HG03571 (cell line): ENCODE measurements around the gene ANKRD39.
"Not testable (repeated sequence)": the region's sequence is repeated elsewhere in the genome, so short reads cannot be mapped to it uniquely, and the experiment has no call there.

ENCODE experiments used
- ATAC-seq: cut with Tn5 transposase; IDR thresholded peaks from one replicate; pipeline ENCODE4 v1.9.1; 2021; ENCODE audit not compliant: unreplicated experiment

Gene ANKRD39, protein sequence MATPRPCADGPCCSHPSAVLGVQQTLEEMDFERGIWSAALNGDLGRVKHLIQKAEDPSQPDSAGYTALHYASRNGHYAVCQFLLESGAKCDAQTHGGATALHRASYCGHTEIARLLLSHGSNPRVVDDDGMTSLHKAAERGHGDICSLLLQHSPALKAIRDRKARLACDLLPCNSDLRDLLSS

DNA sequence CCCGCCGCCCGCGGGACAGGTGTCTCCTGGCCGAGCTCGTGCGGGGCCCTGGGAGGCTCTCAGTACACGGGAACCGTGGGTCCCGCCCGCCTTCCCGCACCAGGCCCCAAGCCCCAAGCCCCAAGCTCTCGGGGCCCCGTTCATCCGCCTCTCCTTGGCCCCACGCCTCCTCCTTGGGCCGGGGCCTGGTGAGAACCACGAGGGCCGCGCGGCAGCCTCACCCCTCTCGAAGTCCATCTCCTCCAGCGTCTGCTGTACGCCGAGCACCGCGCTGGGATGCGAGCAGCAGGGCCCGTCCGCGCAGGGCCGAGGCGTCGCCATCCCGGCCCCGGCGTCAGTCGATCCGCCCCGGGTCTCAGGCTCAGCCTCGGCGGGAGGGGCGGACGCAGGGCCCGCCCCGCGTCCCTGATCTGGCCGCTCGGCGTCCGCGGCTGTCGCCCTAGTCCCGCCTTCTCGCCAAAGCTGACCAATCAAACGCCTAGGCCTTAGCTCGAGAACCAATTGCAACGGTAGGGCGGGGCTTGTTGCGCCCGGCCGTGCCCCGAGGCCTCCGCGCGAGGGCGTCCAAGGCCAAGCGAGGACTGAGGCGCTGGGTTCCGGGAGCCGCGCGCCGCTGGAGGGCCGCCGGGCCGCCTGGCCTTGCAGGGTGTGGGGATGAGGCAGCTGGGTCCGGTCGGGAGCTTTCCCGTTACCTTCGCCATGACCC, at the start of gene ANKRD39:
TSS of gene ANKRD39 (minus strand) at position 350 of the 706 bp plus-strand sequence. CDS start at position 321, 29 bp downstream.
- peak; percentile 92 for ATAC-seq

DNA sequence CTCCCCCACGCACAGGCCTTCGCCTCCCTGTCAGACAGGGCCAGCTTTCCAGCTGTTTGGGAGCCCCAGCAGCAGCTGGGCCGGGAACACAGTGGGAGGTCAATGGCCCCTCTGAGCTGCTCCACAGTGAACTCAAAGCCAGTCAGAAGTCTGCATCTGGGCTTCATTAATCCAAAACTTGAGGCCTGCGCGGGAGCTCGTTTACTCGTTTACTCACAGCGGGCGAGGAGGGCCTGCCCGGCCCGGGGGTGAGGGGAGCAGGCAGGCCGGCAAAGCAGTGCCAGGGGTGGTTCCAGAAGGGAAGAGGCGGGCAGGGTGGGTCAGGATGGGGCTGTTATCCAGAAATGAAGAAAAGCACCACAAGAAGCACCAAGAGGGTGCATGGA, 48.9 kb upstream of the ANKRD39 start:
- no peak for ATAC-seq

DNA sequence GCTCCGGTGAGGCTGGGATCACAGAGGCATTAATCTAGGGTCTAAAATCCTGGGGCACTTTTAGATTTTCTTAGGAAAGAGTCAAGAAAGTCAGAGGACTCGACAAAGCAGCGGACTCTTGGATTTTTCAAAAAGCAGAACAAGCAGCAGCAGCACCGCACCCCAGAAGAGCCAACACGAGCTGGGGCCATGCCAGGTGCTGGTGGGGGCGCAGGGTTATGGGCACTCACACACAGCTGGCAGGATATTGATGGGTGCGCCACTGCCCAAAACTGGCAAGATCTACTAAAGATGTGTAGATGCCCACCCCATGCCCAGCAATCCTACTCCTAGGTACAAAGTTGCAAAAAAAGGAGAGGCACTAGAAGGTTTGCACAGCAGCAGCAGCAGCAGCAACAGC, 46.0 kb upstream of the ANKRD39 start:
- ATAC-seq = no peak

DNA sequence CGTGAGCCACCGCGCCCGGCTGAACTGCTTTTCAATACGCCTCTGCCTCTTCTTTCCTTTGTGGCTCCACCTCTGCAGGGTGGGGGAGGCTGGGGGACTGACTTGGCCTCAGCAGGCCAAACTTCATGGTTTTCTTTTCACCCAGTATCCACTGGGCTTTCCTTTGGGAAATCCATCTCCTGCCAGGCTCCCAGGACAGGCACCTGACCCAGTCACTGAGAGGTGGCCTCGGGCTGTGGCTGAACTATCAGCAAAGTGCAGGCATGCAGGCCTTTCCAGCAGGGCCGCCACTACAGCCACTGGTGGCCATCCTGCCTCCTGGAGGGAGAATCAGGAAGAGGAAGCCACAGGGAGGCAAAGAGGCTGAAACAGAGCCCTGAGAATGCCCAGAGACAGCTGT, 45.5 kb upstream of the ANKRD39 start:
- no peak for ATAC-seq

DNA sequence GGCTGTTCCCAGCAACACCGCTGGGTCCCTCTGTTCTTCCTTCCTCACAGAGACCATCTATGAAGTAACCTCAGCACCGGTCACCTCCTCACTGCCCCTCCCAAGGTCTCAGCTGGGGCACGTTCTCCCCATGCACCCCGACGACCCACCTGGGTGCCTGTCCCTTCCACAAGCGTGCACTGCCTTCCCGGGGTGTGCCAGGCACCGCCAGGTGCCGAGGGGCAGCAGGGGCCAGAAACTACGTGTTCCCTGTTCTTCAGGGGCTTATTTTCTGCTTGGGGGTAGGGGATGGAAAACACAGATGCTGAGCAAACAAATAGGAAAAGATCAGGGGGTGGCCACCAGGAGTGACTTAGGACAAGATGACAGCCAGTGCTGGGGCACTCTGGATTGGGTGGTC, 42.4 kb upstream of the ANKRD39 start:
- ATAC-seq = no peak

DNA sequence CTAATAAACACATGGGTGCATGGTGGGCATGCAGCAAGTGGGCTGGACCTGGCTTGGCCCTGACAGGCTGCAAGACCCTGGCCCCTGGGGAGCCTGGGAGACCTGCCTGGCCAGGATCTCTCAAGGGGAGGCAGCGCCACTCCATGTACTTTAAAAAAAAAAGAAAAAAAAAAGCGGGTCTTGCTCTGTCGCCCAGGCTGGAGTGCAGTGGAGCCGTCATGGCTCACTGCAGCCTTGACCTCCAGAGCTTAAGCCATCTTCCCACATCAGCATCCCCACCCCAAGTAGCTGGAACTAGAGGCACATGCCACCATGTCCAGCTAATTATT, 41.6 kb upstream of the ANKRD39 start:
- no peak for ATAC-seq

DNA sequence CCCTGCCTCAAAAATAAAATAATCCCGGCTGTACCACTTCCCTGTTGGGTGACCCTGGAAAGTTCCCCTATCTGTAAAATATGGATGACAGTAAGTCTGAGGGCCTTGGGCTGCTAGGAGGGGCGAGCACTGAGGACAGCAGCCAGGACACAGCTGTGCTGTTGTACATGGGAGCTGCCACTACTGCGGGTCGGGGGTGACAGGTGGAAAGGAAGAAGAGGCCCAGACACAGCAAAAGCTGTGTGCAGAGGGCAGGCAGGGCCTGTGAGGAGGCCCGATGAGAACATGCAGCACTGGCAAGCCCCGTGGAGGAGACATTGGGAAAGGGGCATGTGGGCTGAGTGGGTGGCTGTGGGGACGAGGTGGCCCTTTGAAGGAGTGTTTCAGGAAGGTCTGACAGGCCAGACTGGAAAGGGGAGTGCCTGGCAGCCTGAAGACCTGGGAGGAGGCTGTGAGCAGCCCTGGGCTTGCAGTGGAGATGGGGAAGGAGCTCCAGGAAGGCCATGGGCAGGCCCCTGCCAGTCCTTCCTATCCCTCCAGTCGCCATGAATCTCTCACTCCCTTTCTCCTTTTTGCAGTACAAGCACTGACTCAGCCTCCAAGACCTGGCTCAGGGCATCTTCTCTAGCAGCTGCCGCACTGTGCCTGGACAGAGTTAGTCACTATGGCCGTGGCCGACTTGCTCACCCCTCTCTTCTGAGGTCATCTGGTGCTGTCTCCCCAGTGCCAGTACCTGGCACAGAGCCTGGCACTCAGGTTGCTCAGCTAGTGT, 41.0 kb upstream of the ANKRD39 start:
- ATAC-seq = no peak

DNA sequence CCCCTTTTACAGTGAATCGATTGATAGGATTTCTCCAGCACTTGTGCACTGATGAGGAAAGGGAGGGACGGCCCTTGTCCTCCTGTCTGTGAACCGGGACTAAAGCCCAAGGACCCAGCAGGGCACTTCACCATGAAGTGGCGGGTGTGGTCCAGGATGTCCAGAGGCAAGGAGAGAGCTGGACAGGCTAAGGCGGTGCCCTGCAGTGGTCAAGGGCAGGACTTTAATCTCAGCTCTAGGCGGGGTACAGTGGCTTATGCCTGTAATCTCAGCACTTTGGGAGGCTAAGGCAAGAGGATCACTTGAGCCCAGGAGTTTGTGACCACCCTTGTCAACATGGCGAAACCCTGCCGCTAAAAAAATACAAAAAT, 40.3 kb upstream of the ANKRD39 start:
- no peak for ATAC-seq

DNA sequence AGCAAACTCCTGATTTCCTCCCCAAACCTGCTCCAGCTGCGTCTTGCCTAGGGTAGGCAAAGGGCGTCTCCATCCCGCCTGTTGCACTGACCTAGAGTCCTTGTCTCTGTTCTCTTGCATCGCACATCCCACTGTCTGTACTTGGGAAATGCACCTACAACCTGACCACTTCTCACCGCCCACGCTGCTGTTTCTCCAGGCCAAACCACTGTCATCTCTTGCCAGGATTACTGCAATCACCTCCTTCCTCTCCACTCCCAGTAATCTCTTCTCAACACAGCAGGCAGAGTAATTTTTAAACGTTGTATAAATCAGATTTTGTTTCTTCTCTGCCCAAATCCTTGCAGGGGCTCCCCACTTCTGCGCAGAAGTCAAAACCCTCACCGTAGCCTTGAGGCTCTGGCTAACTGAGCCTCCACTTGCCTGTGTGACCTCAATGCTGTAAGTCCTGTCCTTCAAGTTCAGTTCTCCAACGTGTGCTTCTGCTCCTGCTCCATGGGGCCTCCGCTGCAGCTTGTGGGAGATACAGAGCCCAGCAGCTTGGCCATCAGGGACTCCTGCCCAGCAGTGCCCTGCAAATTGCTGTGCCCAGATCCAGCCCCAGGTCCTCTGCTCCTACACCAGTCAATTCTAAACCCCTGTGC, 39.8 kb upstream of the ANKRD39 start:
- ATAC-seq = no peak

DNA sequence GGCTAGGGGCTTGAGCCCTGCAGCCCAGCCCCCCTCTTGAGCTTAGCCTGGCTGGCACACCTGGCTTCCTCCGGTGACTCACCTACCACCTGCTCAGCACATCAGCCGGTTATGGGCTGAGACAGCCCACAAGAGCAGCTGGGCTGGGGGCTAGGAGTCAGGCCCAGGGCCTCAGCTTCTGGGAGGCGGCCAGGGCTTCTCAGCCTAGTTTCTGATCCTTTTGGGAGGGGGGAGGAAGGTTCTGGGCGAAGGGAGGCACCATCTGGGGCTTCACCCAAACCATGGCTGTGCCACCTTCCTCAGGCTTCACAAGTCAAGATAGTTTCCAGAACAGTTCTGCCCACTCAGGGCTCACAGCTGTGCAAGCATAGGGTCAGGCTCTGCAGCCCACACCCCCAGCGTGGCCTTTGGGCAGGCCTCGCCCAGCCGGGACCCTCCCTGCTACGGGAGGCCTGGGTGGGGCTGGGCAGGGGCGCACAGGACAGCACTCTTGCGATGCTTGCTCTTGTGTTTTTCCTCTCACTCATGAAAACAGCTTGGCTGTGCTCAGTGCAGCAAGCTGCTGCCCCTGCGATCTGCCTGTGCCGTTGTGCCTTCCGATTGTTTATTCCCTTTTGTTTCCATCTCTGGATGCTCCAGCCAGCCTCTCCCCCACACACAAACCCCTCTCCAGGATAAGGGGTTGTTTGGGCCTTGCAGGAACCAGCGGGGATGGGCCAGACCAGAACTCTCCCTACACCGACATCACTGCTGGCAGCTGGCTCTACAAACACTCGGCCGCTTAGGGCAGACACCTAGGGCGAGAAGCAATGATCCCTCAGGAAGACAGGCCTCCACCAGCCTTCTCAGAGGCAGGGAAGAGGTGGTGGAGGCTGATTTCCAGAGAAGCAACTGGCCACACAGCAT, 38.2 kb upstream of the ANKRD39 start:
- ATAC-seq = no peak

DNA sequence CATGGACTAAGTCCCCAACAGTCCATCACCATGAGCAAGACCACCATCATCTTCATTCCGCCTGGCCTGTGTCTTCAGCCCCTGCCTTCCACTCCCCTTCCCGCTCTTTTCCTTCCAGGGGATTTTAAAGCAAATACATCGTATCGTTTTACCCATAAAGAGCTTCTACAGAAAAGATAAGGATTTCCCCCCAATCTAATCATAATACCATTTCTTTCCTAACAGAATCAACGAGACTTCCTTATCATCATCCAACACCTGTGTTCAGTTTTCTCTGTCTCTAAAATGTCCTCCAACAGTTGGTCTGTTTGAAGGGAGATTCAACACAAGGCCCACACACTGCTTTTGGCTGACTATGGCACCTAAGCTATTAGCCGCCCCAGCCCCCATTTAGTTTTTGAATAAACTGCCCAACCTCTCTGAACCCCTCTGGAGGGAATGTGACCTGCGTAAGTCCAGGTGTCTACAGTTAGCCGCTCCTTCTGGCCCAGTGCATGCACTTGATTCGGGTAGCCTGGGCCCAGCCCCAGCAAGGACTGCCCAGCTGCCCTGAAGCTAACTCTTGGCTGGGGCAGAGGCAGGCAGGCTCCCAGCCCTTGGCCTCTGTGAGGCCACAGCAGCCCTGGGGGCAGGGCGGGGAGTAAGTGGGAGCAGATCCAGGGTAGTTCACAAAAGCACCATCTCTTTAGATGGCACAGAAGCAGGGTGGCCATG, 37.4 kb upstream of the ANKRD39 start:
- ATAC-seq = no peak

DNA sequence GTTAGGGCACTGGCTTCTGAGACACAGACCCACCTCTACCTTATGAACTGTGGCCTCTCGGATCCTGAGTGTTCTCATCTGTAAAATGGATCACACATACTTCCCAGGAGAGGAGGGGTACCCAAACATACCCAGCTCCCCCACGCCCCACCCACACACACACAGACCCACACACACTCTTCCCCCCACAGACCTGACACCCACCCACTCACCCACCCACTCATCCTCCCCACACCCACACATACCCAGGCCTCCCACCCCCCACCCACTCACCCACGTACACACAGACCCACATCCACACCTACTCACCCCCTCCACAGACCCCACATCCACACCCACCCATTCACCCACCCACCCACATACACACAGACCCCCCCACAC, 36.3 kb upstream of the ANKRD39 start:
- no peak for ATAC-seq

DNA sequence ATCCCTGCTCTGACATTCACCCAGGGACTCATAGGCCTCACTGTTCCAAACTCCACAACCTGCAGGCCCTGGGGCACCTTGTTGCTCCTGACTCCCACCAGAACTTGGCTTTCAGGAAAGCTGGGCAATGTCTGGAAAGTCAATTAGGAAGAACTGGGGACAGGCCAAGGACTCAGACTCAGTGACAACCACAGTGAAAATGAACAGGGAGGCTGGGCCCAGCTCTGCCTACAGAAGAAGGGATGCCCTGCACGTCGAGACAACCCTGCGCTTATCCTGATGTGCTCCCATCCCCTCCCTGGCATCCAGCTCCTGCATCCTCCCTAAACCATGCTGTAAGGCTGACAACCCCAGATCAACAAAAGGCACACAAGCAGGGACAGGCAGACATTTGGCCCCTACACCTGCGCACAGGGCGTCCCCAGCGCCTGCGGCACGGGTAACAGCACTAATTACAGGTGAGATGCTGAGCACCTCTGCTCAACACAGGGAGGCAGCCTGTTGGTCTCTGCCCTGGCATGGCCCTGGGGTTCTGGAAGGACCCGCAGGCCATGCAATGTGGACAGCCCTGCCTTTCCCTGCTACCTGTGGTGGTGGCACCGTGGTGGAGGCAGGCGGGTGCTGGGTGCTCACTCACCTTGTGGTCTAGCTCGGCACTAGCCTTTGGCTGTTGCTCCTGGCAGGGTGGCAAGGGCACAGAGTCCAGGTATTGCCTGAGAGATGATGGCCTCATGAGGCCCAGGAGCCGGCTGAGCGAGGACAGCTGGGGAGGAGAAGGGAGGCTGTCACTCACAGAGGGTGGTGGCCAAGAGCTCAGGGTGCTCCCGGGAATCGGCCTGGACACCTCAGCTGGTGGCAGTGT, 35.7 kb upstream of the ANKRD39 start:
- ATAC-seq = no peak

DNA sequence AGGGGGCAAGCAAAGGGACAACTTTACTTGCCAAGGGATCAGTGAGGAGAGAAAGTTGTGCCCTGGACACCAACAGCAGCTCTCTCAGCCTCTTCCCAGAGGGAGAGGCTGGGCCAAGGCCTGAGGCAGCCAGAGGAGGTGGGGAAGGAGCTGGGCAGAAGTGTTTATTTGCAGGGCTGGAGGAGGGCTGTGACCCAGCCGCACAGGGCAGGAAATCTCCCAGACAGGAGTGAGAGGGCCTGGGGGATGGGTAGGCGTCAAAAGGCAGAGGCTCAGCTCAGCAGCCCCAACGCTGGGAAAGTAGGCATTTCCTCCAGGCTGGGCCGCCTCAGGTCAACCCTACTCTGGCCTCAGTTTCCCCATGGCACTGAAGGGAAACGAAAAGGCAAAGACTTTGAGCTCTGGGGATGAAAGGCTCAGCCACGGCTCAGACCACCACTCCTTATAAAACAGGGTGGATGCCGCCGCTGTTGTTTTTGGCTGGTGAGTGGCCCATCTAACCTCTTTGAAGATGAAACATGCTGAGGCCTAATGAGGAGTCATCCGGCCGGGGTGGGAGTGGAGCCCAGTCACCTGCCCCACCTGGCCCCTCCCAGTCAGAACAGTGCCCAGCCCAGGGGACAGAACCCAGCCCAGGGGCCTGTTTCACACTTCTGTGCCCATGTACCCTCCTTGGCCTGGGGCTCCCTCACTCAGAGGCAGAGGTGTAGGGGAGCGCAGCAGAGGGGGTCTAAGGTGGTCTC, 33.9 kb upstream of the ANKRD39 start:
- ATAC-seq = no peak

DNA sequence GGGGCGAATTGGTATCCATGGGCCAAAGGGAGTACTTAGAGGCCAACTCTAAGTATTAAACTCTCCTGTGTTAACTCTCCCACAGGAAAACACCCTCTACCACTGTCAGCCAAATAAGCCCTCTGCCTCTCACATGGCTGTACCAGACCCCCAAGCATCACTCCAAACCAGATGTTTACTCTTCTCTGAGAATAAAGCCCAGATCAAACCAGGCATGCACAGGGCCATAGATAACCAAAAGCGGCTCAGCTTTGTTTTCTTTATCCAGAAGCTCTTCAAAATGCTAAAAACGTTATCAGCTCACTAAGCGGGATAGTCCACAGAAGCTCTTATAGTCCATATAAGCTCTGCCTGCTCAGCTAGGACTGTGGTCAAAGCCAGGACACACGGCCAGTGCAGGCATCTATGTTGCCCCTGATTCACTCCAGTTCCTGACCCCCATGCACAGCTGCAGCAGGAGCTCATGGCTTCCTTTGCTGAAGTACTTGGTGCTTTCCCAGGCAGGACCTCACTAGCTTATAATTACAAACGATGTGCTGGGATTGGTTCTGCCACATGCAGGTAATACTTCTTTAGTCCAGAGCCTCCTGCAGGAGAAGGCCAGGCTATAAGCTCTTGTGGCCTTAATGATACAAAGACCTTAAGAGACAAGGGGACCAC, 33.0 kb upstream of the ANKRD39 start:
- ATAC-seq = no peak

DNA sequence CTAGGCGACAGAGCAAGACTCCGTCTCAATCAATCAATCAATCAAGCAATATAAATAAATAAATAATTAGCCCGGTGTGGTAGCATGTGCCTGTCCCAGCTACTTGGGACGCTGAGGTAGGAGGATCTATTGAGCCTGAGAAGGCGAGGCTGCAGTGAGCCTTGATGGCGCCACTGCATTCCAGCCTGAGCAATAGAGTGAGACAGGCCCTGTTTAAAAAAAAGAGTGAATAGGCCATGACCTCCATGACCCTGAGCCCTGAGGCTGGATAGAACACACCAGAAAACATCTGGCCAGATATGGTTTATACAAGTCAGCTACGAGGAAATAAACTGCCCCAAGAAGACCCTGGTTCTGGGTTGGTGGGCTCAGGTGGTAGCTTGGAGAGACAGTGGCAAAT, 32.4 kb upstream of the ANKRD39 start:
- ATAC-seq = no peak

DNA sequence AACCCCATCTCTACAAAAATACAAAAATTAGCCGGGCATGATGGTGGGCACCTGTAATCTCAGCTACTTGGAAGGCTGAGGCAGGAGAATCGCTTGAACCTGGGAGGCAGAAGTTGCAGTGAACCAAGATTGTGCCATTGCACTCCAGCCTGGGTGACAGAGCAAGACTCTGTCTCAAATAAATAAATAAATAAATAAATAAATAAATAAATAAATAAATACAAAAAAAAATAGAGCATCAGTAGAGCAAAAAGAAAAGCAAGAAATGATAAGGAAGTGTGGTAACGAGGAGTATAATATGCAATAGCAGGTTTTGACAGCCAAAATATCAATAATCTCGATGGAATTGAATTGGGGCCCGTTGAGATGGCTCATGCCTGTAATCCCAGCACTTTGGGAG, 31.7 kb upstream of the ANKRD39 start:
- ATAC-seq = not testable (repeated sequence)
